ENCODE measurements around the gene NRXN2.

NRXN2 gene

DNA sequence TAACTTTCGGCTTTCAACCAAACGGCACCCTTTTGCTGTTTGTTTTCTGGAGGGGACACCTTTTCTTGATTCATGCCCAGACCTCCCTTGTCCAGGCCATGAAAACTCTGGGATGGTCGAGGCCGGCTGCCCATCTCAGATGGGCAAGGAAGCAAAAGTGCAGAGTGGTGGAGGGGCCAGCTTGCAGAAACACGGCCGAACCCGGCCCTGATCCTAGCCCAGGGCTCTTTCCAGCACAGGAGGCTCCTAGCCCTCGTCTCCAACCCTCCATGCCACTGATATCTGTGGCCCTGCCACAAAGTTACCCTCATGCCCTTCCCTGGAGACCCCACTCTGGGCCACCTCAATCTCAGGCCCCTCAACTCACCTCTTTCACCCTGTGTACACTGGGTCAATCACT is 150.9 kb downstream of the NRXN2 start:
- TF ChIP-seq GATA3 (IDR thresholded peaks at IDR 0.05; ENCODE audit: low read depth, low read length) = no peak
- TF ChIP-seq GATA2 (IDR thresholded peaks at IDR 0.05; ENCODE audit: low read depth, low read length) = no peak

DNA sequence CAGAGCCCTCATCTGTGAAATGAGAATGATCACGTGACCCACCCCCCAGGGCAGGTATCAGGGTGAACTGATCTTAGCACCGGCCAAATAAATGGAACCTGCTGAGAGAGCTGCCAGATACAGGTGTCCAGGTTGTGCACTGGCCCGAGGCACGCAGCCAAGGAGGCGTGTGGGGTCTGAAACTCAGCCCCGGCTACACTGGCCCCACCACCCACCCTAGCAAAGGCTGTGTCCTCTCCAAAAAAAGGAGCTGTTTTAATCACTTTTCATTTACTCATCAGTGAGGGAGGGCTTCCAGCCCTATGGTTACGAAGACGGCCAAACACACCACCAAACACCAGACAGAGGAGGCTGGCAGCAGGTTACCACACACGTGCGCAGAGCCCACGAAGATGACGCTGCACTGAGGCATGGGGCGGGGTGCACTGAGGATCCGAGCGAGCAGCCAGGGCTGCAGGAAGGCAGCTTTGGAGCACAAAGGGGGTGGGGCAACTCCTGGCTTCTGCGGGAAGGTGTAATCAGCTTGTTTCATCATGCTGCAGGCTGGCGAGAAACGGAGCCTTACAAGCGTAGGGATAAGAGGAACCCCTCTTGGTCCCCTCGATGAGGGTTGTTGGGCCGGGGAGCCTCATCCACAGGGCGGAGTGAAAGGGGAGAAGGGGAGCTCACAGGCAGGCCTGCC is 151.4 kb downstream of the NRXN2 start:
- TF ChIP-seq GATA3 (IDR thresholded peaks at IDR 0.05; ENCODE audit: low read depth, low read length) (no peak), GATA2 (IDR thresholded peaks at IDR 0.05; ENCODE audit: low read depth, low read length) (no peak)

DNA sequence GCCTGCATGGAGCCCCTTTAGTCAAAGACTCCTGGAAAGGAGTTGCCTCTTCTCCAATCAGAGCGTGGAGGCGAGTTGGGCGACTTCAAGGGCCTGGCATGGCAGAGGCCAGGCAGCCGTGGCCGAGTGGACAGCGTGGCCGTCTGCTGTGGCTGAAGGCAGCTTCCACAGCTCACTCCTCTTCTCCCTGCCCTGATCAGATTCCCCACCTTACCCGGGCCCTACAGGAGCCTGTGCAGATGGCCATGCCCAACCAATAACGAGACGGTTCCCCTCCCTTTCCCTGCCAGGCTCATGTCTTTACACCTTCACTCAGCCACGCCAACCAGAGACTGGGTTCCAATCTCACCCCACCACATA is 152.0 kb downstream of the NRXN2 start:
- TF ChIP-seq GATA2 (IDR thresholded peaks at IDR 0.05; ENCODE audit: low read depth, low read length) (no peak), GATA3 (IDR thresholded peaks at IDR 0.05; ENCODE audit: low read depth, low read length) (no peak)

DNA sequence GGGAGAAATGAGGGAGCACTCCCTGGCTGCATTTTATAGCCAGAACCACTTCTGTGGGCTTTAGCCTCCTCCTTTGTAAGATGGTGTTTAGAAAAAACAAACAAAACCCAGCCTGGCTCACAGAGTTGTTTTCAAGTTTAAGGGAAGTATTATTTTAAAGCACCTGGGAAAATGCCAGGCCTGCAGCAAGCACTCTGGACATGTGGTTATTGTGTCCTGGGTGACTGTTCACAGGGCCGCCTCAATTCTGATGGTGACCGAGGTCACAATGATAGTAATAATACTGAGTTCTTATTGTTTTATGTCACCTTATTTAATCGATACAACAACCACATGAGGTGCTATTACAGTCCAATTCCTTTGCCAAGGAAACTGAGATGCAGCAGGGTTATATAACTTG is 152.7 kb downstream of the NRXN2 start:
- TF ChIP-seq GATA2 (IDR thresholded peaks at IDR 0.05; ENCODE audit: low read depth, low read length) (no peak), GATA3 (IDR thresholded peaks at IDR 0.05; ENCODE audit: low read depth, low read length) (no peak)

DNA sequence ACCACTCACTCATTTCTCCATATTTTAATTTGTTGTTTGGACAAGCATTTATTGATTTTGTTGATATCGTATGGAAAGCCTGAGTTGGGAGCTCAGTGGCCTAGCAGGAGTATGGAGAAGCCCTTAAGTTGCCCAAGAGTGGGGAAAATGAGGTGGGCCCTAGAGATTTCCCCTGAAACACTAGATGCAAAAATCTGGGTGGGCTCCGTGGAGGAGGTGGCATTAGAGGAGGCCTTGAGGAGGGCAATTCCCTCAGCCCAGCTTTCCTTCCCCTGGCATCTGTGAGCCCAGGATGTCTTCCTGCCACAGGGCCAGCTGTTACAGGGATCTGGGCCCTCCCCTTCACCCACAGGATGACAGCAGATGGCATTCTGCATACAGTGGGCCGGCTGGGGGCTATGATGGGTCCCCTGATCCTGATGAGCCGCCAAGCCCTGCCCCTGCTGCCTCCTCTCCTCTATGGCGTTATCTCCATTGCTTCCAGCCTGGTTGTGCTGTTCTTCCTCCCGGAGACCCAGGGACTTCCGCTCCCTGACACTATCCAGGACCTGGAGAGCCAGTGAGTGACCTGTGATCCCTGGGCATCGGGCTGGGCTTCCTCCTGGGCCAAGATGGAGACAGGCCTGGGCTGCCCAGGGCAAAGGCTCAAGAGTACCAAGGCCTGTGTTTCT is 153.6 kb downstream of the NRXN2 start:
- TF ChIP-seq GATA2 (IDR thresholded peaks at IDR 0.05; ENCODE audit: low read depth, low read length) = no peak
- no peak for TF ChIP-seq GATA3 (IDR thresholded peaks at IDR 0.05; ENCODE audit: low read depth, low read length)

DNA sequence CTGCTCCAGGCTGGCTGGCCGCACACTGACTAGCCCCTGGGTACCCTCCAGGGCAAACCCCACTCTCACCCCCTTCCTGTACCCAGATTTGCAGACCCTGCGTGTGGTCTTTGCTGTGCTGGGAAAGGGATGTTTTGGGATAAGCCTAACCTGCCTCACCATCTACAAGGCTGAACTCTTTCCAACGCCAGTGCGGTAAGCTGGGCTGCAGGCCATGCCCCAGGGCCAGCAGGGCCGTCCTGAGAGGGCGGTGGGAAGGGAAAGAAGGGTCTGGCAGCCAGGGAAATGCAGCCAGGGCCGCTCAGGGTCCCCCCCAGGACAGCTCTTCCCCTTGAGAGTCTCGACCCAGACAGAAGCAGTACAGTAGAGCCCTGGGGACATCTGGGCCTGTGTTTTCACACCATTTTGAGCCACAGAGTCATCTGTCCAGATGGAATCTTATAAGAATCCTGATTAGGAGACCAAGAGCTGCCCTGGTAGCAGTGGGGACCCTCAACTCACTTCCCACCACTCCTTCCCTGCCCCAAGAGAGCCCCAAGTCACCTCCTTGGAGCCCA is 154.3 kb downstream of the NRXN2 start:
- TF ChIP-seq GATA2 (IDR thresholded peaks at IDR 0.05; ENCODE audit: low read depth, low read length) (no peak), GATA3 (IDR thresholded peaks at IDR 0.05; ENCODE audit: low read depth, low read length) (no peak)

DNA sequence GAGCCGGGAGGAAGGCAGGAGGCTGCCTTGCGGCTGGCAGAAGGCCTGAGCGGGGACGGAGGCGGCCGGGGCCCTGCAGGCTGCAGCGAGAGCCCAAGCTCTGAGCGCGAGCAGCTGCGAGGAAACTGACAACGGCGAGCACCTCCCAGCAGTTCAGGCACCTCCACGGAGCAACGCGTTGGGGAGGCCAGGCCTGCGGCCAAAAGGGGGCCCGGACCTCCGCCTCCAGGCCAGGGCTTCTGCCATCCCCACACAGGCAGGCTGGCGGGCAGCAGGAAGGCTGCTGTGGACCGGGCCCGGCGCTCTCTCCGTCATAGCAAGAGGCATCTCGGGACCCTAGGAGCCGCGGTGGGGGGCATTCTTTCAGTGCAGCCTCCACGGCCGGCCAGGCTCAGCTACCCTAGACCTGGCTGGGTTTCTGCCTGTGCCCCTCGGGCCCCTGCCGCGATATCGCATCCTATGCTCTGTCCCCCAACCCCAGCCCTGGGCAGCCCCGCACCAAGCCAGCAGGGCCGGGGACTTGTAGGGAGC is 154.9 kb downstream of the NRXN2 start:
- TF ChIP-seq GATA2 (IDR thresholded peaks at IDR 0.05; ENCODE audit: low read depth, low read length) = no peak
- no peak for TF ChIP-seq GATA3 (IDR thresholded peaks at IDR 0.05; ENCODE audit: low read depth, low read length)

DNA sequence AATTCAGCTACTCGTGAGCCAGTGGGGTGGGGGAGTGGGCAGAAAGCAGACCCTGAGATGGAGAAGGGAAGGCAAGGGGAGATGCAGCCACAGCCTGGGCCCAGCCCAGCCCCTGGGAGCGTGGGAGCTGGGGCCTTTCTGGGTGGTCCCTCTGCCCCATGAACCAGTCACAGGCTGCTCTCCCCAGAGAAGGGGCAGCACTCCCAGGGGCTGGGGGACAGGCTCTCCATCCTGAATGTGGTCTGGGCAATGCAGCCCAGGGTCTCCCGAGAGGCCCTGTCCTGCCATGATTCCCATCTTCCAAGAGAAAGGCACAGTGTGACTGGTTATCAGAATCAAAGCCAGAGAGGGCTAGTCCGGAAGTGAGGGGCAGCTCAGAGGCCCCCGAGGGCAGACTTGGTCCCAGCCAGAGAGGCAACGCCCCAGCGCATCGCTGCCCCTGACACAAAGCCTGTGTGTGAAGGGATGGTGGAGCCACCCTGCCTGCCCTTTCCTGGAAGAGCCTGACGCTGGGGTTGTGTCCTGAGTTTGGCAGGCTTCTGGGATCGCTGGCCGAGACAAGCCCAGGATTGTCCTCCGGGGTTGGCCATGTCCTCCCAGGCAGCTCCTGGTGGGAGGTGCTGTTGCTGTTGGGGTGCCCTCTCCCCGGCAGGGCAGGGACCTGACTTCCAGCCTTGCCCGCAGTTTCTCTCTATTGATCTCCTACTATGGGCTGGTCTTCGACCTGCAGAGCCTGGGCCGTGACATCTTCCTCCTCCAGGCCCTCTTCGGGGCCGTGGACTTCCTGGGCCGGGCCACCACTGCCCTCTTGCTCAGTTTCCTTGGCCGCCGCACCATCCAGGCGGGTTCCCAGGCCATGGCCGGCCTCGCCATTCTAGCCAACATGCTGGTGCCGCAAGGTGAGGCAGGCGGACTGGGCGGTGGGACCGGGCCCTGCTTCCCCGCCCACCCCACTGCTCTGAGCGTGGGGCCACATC is 155.8 kb downstream of the NRXN2 start:
- TF ChIP-seq GATA3 (IDR thresholded peaks at IDR 0.05; ENCODE audit: low read depth, low read length) (no peak), GATA2 (IDR thresholded peaks at IDR 0.05; ENCODE audit: low read depth, low read length) (no peak)

DNA sequence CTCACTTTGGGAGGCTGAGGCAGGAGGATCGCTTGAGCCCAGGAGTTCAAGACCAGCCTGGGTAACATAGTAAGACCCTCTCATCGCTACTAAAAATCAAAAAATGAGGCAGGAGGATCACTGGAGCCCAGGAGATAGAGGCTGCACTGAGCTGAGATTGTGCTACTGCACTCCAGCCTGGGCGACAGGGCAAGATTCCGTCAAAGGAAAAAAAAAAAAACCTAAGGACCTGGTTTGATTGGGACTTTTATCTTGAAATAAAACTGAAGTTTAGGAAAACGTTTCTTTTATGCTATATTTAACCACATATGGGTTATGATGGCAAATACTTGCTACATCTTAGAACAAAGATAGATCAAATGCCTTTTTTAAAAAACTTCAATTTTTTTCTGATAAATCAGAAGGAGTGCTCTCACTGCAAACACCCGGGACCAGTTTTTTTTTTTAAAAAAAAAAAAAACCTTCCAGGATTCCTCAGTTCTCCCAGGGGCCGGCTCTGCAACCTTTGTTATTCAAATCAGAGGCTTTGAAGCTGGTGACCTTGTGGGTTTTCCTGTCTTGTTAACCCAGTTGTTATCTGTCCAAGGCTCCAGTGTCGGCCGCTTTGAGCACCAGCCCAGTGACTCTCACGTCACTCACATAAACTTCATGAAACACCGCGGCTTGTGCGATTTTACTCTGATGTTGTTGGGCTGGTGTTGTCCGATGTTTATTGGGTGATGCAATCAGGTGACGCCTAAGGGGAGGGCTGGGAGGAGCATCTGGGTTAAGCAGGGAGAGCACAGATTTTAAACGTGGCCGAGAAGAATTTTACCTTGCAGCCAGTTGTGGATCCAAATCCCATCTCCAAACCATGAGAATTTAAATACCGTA is 156.7 kb downstream of the NRXN2 start:
- no peak for TF ChIP-seq GATA3 (IDR thresholded peaks at IDR 0.05; ENCODE audit: low read depth, low read length)
- TF ChIP-seq GATA2 (IDR thresholded peaks at IDR 0.05; ENCODE audit: low read depth, low read length) = no peak

DNA sequence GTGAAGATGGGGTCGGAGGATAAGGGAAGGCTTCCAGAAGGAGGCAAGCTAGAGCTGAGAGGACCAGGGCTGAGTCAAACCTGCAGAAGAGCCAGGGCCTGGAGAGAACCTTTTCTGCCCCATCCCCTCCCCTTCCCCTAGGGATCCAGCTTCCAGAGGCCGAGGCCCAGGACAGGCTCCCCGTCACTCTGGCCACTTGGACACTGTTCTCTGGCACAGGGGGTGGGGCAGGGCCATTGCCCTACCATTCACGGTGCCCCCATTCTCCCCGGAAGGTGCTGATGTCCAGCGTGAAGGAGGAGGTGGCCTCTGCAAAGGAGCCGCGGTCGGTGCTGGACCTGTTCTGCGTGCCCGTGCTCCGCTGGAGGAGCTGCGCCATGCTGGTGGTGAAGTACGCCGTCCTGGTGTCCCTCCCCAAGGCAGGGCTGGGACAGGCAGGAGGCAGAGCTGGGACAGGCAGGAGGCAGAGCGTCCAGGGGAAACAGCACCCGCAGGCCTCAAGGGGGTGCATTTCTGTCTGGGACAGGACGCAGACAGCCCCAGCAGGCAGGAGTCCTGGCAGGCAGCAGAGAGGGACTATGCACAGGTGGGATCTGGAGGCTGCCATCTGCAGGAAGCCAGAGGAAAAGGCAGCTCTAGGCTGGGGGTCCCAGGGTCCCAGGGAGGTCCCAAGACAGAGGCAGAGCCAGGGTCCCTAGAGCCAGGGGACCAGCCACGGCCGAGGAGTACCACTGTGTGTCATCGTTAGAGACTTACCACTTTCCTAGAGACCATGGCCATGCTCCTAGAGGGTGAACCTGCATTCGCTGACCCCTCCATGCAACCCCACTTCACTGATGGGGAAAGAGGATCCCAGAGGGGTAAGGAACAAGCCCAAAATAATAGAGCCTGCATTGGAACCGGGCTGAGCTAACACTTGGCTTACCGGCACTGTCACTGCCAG is 157.8 kb downstream of the NRXN2 start:
- TF ChIP-seq GATA3 (IDR thresholded peaks at IDR 0.05; ENCODE audit: low read depth, low read length) (no peak), GATA2 (IDR thresholded peaks at IDR 0.05; ENCODE audit: low read depth, low read length) (no peak)

DNA sequence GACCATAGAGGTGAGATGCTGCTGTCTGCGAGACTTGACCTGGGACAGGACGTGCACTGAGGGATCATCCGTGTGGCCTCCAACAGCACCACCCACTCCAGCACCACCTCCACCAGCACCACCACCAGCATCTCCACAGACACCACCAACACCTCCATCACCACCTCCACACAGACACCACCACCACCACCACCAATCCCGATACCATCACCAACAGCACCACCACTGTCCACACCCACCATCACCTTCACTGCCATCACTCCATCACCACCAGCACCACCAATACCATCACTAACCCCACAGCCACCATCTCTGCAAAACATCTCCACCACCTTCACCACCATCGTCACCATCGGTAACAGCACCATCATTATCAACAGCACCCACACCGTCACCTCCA is 158.6 kb downstream of the NRXN2 start:
- TF ChIP-seq GATA2 (IDR thresholded peaks at IDR 0.05; ENCODE audit: low read depth, low read length) = no peak
- TF ChIP-seq GATA3 (IDR thresholded peaks at IDR 0.05; ENCODE audit: low read depth, low read length) = no peak

DNA sequence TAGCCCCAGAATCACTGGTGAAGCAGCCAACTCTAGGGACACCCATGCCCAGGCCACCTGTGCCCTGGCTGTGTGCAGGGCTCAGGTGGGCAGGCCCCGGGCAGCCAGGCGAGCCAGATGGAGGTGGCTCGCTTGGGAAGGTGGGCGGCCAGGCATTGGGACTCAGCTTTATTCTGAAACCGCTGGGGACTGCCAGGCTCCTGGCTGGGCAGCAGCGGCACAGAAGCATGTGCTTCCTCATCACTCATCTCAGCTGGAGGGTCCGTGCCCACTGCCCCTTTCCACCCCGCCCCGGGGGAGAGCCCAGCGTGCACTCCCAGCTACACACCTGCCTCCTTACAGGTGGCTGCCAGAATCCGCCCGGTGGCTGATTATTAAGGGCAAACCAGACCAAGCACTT is 159.0 kb downstream of the NRXN2 start:
- TF ChIP-seq GATA2 (IDR thresholded peaks at IDR 0.05; ENCODE audit: low read depth, low read length) (no peak), GATA3 (IDR thresholded peaks at IDR 0.05; ENCODE audit: low read depth, low read length) (no peak)
